HL-60 (cell line): Measurements from ENCODE around the gene ITGA4.

Experiments used
- POLR2AphosphoS5 ChIP-seq: IDR thresholded peaks from 2 replicates; pipeline ENCODE4 v1.6.1; 2012; ENCODE audit warnings: low read depth
- TF ChIP-seq, protein P1 (sequence below): IDR thresholded peaks from one replicate; pipeline ENCODE4 v1.5.1; 2011; ENCODE audit warnings: low read length, control low read depth, inconsistent platforms; ENCODE audit not compliant: insufficient read depth

- TF ChIP-seq, protein P1, sequence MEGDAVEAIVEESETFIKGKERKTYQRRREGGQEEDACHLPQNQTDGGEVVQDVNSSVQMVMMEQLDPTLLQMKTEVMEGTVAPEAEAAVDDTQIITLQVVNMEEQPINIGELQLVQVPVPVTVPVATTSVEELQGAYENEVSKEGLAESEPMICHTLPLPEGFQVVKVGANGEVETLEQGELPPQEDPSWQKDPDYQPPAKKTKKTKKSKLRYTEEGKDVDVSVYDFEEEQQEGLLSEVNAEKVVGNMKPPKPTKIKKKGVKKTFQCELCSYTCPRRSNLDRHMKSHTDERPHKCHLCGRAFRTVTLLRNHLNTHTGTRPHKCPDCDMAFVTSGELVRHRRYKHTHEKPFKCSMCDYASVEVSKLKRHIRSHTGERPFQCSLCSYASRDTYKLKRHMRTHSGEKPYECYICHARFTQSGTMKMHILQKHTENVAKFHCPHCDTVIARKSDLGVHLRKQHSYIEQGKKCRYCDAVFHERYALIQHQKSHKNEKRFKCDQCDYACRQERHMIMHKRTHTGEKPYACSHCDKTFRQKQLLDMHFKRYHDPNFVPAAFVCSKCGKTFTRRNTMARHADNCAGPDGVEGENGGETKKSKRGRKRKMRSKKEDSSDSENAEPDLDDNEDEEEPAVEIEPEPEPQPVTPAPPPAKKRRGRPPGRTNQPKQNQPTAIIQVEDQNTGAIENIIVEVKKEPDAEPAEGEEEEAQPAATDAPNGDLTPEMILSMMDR, result no peak
- no peak for TF ChIP-seq POLR2AphosphoS5
These were observed 14.6 kb downstream of the ITGA4 start for GRCh38 chr2:181471783-181472182.
